KBM-7 (cell line): ENCODE data around the gene ITIH3.

Experiments used
- DNase-seq: peaks from one replicate; pipeline ENCODE4 v3.0.0-alpha.2; 2015
- in situ Hi-C: fragments of 300-500 bp; cut with MboI; formaldehyde crosslinking; loops from 2 replicates; pipeline ENCODE4 v1.14.3; 2020; ENCODE audit warnings: low sequenced_read_pairs, low pct_unique_long_range_greater_than_20kb, mixed read lengths

Gene ITIH3

DNA sequence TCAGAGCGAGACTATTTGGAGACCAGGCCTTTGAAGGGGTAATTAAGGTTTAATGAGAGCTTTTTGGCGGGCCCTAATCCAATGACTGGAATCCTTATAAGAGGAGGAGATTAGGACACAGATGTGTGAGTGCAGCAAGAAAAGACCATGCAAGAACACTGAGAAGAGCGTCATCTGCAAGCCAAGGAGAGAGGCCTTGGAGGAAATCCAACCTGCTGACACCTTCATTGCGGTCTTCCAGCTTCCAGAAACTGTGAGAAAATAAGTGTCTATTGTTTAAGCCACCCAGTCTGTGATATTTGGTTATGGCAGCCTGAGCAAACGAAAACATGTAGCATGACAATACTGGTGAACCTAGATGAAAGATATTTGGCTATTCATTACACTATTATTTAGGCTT is 63.3 kb downstream of the ITIH3 start:
- no peak for DNase-seq

More for the DNA sequence above, 63.3 kb downstream of the ITIH3 start:
- in situ Hi-C loops: no loop called here
